GDM1 (cell line): Measurements from ENCODE around the gene RANBP10.
"Not testable (repeated sequence)": the region's sequence is repeated elsewhere in the genome, so short reads cannot be mapped to it uniquely, and the experiment has no call there.

Experiments used
- DNase-seq: peaks from one replicate; lab custom pipeline; 2025; lab: John Stamatoyannopoulos, UW

Gene RANBP10

DNA sequence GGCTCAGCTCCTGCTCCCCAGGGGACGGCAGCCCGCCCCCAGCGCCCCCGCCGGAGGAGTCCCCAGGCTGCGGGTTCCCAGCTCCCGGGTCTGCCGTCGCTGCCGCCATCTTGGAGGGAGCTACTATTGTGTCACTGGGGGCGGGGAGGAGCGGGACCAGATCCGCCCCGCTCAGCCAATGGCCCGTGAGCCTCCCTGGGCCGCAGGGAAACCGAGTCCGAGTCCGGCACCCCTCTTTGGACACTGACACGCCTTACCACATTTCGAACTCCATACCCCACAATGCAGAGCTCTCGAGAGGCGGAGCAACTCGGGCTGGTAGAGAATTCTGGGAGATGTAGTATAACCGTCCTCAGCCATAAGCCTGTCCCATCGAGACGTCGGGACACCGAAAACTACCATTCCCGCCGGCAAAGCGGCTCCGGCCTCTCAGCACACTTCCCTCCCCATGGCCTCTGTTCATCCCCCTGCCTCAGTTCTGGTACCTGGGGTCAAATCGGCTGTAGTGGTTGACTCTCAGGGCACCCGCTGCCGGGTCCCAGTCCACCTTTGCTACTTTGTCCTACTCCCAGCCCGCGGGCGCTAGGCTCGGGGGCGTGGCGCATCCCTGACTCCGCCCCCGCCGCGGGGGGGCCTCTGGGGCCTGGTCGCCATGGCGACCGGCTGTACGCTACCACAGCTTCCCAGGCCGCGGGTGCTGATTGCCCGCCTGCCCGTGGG, at the start of gene RANBP10, which contains the start of gene TSNAXIP1:
RANBP10 (minus strand) TSS at position 133 of the 720 bp plus-strand sequence; CDS start at position 109, 24 bp downstream.
TSNAXIP1 (plus strand) TSS at position 462 of the 720 bp plus-strand sequence. CDS start 261 bp downstream, outside the sequence.
- peak; percentile 92 for DNase-seq

DNA sequence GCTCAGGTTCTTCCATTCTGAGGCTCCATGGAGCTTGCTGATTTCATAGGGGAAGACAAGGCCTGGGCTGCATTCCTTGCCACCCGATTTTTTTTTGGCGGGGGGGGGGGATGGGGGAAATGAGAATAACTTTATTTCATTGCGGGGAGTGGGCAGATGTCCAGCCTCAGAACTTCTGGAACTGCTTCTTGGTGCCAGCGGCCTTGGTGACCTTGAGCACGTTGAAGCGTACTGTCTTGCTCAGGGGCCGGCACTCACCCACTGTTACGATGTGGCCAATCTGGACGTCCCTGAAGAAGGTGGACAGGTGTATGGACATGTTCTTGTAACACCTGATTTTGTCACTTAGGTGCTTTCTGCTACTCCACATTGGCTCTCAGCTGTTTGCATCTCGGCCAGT, 49.4 kb upstream of the RANBP10 start:
- DNase-seq = no peak

DNA sequence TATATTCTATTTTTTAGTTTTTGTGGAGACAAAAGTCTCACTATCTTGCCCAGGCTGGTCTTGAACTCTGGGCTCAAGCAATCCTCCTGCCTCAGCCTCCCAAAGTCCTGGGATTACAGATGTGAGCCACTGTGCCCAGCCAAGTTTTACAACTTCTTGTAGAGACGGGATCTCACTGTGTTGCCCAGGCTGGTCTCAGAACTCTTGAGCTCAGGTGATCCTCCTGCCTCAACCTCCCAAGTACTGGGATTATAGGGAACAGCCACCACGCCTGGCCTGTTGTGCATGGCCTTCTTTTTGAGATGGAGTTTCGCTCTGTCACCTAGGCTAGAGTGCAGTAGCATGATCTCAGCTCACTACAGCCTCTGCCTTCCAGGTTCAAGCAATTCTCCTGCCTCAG, 47.3 kb upstream of the RANBP10 start:
- no peak for DNase-seq

DNA sequence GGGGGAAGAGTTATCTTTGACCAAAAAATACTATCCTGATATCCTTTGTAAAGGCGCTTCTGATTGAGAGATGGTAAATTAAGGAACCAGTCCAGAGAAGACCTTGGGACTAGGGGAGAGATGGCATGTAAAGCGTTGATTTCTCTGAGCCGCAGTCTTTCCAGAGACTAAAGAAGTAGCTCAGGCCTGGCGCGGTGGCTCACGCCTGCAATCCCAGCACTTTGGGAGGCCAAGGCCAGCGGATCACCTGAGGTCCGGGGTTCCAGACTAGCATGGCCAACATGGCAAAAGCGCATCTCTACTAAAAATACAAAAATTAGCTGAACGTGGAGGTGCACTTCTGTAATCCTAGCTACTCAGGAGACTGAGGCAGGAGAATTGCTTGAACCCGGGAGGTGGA, 41.8 kb upstream of the RANBP10 start:
- DNase-seq = no peak

DNA sequence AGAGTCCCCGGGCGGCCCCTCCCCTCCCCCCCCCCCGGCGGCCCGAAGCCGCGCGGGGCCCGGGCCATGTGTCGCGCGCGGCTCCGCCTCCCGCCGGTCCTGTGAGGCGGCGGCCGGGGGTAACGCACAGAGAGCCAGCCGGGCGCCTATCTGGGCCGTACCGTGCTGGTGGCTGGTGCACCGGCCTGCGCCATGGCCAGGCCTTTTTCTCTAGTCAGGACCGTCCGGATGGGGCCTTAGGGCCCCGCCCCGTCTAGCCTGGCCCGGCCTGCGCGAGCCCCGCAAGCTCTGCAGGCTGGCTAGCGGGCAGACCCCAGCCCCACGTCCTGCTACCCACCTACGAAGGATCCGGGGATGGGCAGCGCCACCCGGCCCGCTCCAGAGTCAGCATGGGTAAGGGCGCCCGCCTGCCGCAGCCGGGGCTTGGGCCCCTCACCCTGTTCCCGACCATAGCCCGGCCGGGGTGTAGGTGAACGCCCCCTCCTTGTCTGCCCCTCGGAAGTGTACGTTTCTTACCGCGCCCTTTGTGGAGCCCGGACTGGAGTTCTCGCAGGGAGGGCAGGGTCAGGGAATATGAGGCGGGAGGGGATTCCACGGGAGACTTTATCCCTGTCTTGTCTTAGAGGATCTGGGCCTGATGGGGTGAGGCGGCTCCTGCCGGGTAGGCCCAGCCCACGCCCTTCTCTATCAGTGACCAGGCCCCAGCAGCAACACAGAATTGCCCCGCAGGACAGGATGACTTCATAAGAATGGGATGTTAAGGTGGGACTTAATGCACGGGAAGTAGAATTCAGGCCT, 40.9 kb upstream of the RANBP10 start, which contains the start of gene CENPT:
CENPT (minus strand) TSS at position 630 of the 798 bp plus-strand sequence. CDS start 13,834 bp downstream, outside the sequence.
- DNase-seq = no peak

DNA sequence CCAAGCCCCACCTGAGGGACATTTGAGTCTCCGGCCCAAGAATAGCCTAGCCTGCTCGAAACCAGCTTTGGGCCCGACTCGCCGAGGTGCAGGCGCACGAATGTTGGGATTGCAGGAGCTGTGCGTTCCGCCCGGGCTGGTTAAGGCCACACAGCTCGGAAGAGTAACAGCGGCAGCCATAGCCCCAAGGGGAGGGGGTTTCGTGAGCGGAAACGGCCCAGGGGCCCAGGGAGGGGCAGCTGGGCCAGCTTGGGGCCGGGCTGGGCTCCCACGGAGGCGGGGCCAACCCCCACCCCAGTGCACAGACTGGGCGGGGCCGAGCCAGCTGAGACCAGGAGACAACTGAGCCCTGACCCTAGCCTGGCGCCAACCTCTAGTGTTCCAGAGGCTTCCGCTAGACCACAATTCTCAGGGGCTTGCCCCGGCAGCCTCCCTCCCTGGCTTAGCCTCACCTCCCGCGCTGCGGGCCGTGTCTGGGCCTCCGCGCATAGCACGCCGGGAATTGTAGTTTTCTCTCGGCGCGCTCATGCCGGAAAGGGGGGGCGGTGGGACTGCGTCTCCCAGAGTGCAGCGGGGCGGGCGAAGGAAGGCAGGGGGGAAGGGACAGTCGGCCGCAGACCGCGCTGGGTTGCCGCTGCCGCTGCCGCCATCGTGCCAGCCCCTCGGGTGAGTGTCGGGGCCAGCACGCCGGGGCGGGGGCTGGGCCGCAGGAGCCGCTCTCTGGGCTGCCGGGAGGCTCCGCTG, 40.1 kb upstream of the RANBP10 start, which contains the start of gene NUTF2:
NUTF2 (plus strand) TSS at position 614 of the 744 bp plus-strand sequence. CDS start 18,198 bp downstream, outside the sequence.
- DNase-seq = peak; percentile 84

DNA sequence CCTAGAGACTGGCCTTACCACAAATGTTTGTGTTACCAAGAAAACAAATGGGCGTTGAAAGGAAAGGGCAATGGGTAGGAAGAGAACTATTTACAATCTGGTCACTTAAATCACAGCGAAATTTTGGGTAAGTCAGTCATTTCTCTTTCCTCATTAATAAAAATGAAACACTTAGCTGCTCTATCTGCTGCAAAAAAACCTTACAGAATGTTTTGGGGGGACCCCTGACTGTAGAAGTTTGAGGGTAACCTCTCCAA, 39.6 kb upstream of the RANBP10 start:
- DNase-seq = no peak

DNA sequence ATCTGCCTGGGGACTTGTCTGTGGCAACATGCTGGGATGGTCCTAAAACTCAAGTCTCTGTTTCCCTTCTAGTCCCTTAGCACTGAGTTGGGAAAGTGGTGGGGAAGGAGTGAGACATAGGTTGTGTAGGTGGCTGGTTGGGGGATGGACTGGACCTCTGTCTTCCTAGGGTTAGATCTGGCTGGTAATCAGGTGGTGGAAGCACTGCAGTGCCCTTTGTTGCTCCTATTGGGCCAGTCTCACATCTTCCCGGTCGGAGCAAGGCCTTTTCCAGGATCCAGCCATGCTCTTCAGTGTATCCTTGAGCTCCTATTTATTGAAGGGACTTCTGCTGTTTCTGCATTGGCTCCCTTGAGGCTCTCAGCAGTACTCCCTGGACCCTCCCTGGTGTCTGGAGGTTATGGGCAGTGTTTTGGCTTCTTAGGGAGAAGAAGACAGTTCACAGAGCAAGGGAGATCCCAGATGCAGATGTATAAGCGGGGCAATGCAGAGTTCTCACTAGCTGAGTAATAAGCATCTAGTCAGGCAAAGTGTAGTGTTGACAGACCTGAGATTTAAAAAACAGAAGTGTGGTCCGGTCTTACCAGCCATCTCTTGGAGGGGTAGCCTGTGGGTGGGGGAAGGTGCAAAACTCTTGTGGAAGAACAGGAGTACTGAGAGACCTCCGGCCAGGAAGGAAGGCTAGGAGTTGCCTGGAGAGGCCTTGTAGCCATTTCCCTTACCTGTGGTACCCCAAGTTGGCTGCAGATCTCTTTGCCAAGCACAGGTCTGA, 39.1 kb upstream of the RANBP10 start:
- DNase-seq = no peak

DNA sequence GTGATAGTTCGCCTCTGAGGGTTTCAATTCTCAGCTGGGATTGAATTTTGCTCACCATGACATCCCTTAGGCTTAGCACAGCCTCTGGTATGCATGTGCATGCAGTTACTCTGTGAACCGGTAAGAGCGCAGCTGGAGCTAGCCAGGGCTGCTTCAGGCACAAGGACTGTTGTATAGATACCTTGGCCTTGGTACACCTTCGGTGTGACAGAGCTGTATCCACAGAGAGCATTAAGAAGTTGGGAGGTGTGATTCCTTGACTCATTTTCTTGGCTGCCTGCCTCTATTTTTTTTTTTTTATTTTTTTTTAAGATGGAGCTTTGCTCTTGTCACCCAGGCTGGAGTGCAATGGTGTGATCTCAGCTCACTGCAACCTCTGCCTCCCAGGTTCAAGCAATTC, 38.1 kb upstream of the RANBP10 start:
- DNase-seq = no peak

DNA sequence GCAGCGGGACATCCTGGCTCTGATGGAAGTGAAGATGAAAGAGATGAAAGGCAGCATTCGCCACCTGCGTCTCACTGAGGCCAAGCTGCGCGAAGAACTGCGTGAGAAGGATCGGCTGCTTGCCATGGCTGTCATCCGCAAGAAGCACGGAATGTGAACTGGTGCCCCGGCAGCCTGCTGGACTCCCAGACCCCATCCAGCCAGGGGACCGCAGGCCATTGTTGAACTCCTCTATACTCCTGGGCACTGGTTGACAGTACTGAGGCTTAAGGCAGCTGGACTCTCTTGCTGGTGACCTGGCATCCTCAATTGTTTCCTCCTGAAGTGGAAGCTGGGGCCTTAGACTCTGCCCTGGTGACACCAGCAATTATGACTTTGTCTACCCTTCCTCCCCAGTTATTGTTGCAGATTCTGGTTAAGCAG, 37.0 kb upstream of the RANBP10 start:
- DNase-seq = no peak

DNA sequence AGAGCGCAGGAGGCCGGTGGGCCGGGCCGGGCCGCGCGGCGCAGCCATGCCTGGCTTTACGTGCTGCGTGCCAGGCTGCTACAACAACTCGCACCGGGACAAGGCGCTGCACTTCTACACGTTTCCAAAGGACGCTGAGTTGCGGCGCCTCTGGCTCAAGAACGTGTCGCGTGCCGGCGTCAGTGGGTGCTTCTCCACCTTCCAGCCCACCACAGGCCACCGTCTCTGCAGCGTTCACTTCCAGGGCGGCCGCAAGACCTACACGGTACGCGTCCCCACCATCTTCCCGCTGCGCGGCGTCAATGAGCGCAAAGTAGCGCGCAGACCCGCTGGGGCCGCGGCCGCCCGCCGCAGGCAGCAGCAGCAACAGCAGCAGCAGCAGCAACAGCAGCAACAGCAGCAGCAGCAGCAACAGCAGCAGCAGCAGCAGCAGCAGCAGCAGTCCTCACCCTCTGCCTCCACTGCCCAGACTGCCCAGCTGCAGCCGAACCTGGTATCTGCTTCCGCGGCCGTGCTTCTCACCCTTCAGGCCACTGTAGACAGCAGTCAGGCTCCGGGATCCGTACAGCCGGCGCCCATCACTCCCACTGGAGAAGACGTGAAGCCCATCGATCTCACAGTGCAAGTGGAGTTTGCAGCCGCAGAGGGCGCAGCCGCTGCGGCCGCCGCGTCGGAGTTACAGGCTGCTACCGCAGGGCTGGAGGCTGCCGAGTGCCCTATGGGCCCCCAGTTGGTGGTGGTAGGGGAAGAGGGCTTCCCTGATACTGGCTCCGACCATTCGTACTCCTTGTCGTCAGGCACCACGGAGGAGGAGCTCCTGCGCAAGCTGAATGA, 36.4 kb upstream of the RANBP10 start:
- DNase-seq = no peak

DNA sequence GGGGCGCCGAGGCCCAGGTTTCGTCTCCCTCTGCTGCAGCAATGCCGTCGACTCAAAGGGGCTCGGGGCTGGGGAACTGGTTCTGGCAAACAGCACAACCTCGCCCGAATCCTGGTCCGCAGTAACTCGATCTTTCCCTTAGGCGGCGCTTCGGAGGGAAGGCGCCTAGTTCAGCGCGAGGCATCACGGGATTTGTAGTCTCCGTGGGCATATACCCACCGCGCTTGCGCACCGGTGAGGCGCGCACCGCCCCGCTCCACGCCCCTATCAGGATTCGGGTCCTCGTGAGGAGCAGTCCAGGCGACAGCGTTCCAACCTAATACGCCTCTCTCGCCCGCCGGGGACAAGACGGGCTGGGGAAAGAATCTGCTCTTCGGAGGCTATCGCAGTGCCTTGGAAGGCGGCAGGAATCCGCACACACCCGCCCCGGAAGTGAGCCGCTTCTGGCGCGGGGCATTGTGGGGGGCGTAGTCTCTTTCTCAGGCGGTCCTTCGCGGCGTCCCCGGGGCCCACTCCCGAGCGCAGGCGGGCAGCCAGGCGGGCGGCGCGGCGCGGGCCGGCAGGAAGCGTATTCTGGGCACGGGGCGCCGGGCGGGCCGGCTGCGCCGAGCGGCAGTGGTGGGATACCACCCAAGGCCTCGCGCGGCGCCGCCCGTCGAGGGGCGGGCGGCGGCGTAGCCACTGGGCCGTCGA, 35.6 kb upstream of the RANBP10 start, which contains the start of gene THAP11:
THAP11 (plus strand) TSS at position 505 of the 693 bp plus-strand sequence. CDS start 235 bp downstream, outside the sequence.
- DNase-seq = peak; percentile 80

DNA sequence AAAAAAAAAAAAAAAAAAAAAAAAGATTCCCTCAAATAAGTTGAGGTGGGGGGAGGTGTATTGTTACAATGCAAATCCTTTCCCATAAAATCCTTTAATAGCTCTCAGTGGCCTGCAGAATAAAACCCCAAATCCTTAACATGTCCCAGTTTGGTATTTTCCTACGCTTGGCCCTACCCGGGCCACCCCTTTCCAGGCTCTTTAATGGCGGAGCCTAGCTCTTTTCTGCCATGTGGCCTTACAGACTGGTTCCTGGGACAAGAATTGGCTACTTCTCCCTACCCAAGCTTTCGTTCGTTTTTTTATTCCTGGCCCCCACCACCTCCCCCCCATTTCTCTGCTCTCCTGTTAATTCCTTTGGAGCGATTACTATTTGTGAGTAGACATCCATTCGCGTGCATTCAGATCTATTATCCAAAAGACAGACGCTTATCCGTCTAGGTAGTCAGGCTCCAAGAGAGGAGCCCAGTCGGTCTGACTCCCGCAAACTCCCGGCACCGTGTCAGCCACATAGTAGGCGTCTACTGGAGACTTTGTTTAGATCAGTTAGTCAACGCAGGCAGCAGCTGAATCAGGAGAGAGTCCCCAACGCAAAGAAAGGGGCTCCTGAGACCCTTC, 34.9 kb upstream of the RANBP10 start:
- DNase-seq = no peak

DNA sequence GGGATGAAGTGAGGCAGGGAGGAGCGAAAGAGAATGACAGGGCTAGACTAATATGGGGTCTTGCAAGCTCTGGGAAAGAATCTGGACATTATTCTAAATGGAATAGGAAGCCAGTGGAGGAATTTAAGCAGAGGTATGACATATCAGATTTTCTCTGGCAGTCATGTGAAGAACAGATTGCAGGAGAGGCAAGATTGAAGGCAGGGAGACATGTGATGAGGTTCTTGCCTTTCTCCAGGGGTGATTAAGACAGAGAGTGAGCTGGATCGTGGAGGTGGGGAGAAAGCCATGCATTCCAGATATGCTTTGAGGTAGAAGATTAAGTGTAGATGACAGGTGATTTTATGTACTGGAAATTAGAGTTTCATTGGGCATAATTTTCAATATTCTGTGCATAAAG, 31.5 kb upstream of the RANBP10 start:
- no peak for DNase-seq

DNA sequence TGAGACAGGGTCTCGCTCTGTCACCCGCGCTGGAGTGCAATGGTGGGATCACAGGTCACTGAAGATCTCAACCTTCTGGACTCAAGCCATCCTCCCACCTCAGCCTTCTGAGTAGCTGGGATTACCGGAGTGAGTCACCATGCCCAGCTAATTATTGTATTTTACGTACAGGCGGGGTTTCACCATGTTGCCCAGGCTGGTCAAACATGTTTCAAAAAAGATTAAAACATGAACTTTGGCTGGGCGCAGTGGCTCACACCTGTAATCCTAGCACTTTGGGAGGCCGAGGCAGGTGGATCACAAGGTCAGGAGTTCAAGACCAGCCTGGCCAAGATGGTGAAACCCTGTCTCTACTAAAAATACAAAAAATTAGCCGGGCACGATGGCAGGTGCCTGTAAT, 30.8 kb upstream of the RANBP10 start:
- not testable (repeated sequence) for DNase-seq

DNA sequence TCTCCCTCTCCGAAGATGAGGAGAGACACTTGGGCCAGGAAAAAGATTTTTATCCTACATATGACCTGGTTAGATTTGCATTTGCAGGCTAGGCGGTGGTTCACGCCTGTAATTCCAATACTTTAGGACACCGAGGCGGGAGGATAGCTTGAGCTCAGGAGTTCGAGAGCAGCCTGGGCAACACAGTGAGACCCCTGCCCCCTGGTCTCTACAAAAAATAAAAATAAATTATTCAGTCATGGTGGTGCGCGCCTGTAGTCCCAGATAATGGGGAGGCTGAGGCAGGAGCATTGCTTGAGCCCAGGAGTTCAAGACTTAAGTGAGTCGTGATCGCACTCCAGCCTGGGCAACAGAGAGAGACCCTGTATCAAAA, 27.9 kb upstream of the RANBP10 start:
- no peak for DNase-seq

DNA sequence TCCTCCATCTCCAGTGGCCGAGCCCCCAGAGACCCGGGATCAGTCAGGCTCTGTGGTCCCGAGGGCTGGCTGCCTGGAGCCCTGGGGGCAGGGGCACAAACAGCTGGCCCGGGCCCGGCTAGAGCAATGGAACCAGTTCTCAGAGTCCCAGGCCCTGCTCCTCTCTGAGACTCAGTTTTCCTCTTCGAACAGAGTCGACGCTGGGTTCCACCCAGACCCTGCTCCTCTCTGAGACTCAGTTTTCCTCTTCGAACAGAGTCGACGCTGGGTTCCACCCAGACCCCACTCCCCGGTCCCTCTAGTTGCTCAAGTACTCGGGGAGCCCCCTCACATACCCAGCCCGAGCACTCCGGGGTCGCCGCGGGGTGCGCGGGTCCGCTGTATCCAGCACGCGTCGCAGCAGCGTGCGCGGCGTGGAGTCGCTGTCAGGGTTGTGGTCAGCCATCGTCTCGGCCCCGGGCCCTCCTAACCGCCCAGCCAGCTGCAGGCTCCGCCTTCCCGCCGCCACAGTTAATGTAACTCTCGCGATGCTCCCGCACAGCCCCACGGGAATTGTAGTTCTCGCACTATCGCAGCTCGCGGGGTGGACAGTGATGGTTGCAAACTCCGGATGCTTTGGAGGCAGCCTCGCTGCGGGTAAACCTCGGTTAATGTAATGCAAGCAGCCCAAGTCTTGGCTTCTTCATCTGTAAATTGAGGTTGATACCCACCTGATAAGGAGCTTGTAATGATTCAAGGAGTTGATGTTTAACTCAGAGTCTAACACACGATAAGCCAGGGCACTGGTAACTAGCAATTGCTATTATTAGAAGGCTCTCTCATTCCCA, 27.3 kb upstream of the RANBP10 start:
- DNase-seq = peak; percentile 60

DNA sequence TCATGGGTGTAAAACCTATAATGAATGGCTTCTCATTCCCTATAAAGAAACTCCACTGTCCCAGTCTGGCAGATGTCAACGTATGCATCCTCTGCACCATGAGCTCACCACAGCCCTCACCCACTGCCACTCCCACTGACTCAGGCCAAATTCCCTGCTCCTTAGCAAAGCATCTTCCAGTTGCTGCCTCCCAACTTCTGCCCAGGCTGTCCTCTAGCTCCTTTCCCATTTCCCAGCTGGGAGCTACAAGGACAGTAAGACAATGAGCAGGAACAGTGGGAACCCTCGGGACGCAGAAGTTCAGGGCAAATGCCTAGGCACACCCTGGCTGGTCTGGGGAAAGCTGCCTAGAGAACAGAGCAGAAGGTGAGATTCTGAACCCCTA, 26.7 kb upstream of the RANBP10 start:
- DNase-seq = no peak

DNA sequence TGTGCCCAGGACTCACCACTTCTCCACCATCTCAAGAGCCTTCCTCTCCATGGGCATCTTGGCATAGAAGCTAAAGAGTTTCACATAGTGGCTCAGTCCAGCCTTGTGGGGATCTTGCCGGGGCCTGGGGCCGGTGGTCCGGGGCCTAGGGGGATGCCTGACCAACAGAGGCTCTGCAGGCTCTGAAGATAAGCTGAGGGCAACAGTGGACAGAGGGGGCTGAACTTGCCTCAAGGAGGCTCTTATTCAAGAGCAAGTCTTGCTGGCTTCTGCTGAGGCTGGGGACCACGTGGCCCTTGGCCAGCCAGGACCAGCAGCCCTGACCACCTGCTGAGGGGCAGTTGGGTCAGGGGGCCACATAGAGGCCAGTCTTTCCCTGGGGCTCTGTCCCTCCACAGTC, 22.3 kb upstream of the RANBP10 start:
- no peak for DNase-seq
